KMS-11 (cell line): ENCODE measurements around the gene WDR89.

Source experiments
- H2AFZ ChIP-seq: fragments of 200-600 bp; sonication (generic); 2 replicates; pipeline ENCODE4 v1.6.1; 2016; ENCODE audit warnings: antibody characterized with exemption, mixed run types, low read depth
- H3K27ac ChIP-seq: fragments of 200-600 bp; sonication (generic); 2 replicates; pipeline ENCODE4 v1.6.1; 2016; ENCODE audit warnings: mild to moderate bottlenecking, mixed run types
- H3K27me3 ChIP-seq: fragments of 200-600 bp; sonication (generic); 2 replicates; pipeline ENCODE4 v1.6.1; 2017; ENCODE audit warnings: mild to moderate bottlenecking, low read depth, mixed run types, moderate library complexity; ENCODE audit not compliant: insufficient read depth
- H3K36me3 ChIP-seq: fragments of 200-600 bp; sonication (generic); 2 replicates; pipeline ENCODE4 v1.6.1; 2017; ENCODE audit warnings: mild to moderate bottlenecking, mixed run types; ENCODE audit not compliant: insufficient read depth
- H3K4me1 ChIP-seq: fragments of 200-600 bp; sonication (generic); 2 replicates; pipeline ENCODE4 v1.6.1; 2016; ENCODE audit warnings: mild to moderate bottlenecking, low read depth, mixed run types; ENCODE audit not compliant: poor library complexity, severe bottlenecking
- H3K4me2 ChIP-seq: fragments of 200-600 bp; sonication (generic); 2 replicates; pipeline ENCODE4 v1.7.0; 2016; ENCODE audit warnings: mild to moderate bottlenecking, mixed run types
- H3K4me3 ChIP-seq: fragments of 200-600 bp; sonication (generic); IDR thresholded peaks from 2 replicates; pipeline ENCODE4 v1.6.1; 2017; ENCODE audit warnings: low read depth, low read length, mixed read lengths; ENCODE audit not compliant: insufficient read depth
- H3K79me2 ChIP-seq: fragments of 200-600 bp; sonication (generic); 2 replicates; pipeline ENCODE4 v1.6.1; 2016; ENCODE audit warnings: low read depth, mixed run types; ENCODE audit not compliant: insufficient read depth
- H3K9ac ChIP-seq: fragments of 200-600 bp; sonication (generic); 2 replicates; pipeline ENCODE4 v1.6.1; 2016; ENCODE audit warnings: mild to moderate bottlenecking, mixed run types
- H4K20me1 ChIP-seq: fragments of 200-600 bp; sonication (generic); 2 replicates; pipeline ENCODE4 v1.6.1; 2016; ENCODE audit warnings: mild to moderate bottlenecking, mixed run types; ENCODE audit not compliant: insufficient read depth
- TF ChIP-seq, protein P1 (sequence below): fragments of 200-600 bp; sonication (generic); conservative IDR thresholded peaks from 2 replicates; pipeline ENCODE4 v1.6.1; 2017; ENCODE audit warnings: low read depth, mild to moderate bottlenecking, antibody characterized with exemption, low read length, moderate library complexity, mixed read lengths

Gene WDR89, protein sequence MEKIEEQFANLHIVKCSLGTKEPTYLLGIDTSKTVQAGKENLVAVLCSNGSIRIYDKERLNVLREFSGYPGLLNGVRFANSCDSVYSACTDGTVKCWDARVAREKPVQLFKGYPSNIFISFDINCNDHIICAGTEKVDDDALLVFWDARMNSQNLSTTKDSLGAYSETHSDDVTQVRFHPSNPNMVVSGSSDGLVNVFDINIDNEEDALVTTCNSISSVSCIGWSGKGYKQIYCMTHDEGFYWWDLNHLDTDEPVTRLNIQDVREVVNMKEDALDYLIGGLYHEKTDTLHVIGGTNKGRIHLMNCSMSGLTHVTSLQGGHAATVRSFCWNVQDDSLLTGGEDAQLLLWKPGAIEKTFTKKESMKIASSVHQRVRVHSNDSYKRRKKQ

DNA sequence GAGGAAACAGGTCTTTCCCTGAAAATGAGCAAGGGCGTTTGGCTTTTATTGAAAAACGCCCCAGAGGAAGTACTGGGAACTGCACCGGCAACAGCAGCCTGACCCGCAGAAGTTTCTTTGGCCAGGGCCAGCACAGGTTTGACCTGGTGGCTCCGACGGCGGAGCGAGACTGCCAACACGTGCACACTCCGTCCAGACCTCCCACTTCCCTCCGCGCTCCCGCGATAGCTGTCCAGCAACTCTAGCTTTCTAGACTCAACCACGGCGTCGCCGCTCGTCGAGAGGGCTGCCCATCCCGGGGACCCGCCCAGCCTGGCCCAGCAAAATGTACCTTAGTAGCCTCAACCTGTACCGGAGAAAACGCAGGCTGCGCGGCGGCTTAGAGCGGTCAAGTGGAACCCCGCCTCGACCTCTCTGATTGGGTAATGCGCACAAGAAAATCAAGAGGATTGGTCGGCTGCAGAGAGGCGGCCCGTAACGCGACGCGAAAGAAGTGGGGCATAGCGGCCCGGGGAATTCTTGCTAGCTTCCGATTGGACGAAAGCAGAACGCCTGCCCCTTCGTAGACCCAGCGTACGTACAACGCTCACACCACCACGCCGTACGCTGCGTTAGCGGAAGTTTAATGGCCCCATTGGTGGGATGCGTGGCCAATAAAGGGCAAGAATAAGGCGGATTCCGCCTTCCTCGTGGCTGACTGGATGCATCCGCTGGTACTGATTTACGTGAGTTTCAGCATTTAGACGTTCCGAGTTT, at the start of gene WDR89:
Gene WDR89 (minus strand): TSS at position 399 of the 756 bp plus-strand sequence. CDS start 41,929 bp downstream, outside the sequence.
- Histone ChIP-seq H2AFZ (peak within 1 kb of the TSS; percentile 72), H3K27ac (peak within 1 kb of the TSS; percentile 91), H3K79me2 (peaks cover 15% of the 10 kb centered on the region; the same call in 1 of the 2 replicates)

DNA sequence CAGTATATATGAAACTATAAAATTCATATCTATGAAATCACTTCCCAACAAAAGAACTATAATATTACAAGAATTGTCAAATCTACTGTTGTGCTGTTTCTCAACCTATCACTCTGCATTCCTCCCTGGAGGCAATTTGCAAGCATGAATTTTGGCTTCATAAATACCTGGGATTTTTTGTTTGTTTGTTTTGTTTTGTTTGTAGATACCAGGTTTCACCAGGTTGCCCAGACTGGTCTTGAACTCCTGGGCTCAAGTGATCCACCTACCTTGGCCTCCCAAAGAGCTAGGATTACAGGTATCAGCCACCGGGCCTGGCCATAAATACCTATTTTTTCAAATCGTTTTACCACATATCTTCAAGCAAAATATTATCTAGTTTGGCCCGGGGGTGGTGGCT, 47.5 kb upstream of the WDR89 start:
- H3K4me2 ChIP-seq, result no peak overlapping the region
- no peaks in the 10 kb centered on the region for H3K36me3 ChIP-seq

More for the DNA sequence above, at the start of gene WDR89:
- peaks cover 8% of the 10 kb centered on the region for H3K4me1 ChIP-seq
- no peaks in the 10 kb centered on the region for H3K36me3 ChIP-seq
- peak within 1 kb of the TSS; percentile 78 for H3K9ac ChIP-seq
- no peaks in the 10 kb centered on the region for H3K27me3 ChIP-seq
- TF ChIP-seq, protein P1, sequence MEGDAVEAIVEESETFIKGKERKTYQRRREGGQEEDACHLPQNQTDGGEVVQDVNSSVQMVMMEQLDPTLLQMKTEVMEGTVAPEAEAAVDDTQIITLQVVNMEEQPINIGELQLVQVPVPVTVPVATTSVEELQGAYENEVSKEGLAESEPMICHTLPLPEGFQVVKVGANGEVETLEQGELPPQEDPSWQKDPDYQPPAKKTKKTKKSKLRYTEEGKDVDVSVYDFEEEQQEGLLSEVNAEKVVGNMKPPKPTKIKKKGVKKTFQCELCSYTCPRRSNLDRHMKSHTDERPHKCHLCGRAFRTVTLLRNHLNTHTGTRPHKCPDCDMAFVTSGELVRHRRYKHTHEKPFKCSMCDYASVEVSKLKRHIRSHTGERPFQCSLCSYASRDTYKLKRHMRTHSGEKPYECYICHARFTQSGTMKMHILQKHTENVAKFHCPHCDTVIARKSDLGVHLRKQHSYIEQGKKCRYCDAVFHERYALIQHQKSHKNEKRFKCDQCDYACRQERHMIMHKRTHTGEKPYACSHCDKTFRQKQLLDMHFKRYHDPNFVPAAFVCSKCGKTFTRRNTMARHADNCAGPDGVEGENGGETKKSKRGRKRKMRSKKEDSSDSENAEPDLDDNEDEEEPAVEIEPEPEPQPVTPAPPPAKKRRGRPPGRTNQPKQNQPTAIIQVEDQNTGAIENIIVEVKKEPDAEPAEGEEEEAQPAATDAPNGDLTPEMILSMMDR, result peak; percentile 65
- H4K20me1 ChIP-seq, result no peaks in the 10 kb centered on the region
- H3K4me2 ChIP-seq, result peak within 1 kb of the TSS; percentile 81
- no peak within 1 kb of the TSS for H3K4me3 ChIP-seq

DNA sequence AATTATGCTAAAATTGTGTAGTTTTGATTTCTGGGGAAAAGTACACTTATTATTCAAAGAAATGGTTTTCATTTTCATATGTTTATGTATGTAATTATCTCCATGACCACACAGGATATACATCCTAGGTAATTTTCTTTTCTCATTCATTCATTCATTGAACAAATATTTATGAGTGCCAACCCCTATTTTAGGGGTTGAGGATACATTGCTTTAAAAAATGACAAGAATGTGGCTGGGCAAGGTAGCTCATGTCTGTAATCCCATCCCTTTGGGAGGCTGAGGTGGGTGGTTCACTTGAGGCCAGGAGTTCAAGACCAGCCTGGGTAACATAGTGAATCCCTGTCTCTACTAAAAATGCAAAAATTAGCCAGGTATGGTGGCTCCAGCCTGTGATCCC, 45.3 kb upstream of the WDR89 start:
- Histone ChIP-seq H3K27ac (no peak overlapping the region), H3K4me3 (no peak overlapping the region), H4K20me1 (no peaks in the 10 kb centered on the region), H3K4me2 (no peak overlapping the region), H3K9ac (no peak overlapping the region), H2AFZ (no peak overlapping the region), H3K79me2 (no peaks in the 10 kb centered on the region), H3K27me3 (no peaks in the 10 kb centered on the region), H3K36me3 (no peaks in the 10 kb centered on the region), H3K4me1 (no peaks in the 10 kb centered on the region)
- TF ChIP-seq, protein P1, result no peak

More for the DNA sequence above, 47.5 kb upstream of the WDR89 start:
- no peaks in the 10 kb centered on the region for H4K20me1 ChIP-seq
- no peak overlapping the region for H3K27ac ChIP-seq
- H3K9ac ChIP-seq, result no peak overlapping the region
- H2AFZ ChIP-seq, result no peak overlapping the region
- H3K27me3 ChIP-seq, result no peaks in the 10 kb centered on the region
- no peaks in the 10 kb centered on the region for H3K79me2 ChIP-seq
- H3K4me1 ChIP-seq, result no peaks in the 10 kb centered on the region
- TF ChIP-seq, protein P1, result no peak
- no peak overlapping the region for H3K4me3 ChIP-seq

DNA sequence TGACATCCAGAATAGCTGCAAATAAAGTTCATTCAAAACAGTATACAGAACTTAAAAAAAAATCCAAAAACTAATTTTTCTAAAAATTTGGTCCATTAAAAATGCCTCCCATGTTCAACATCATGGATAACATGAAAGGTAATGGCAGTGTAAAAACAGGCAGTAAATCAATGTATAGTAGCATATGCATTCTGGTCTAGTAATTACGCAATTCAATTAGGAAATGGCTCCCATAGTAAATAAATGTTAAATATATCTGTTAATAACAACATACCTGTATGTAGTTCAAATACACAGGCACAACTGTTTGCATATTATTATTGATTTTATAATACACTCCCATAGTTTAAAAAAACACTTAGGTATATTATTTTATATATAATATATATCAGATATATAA, 43.7 kb upstream of the WDR89 start:
- no peaks in the 10 kb centered on the region for H3K79me2 ChIP-seq
- no peak overlapping the region for H3K27ac ChIP-seq
- TF ChIP-seq, protein P1, result no peak
- no peaks in the 10 kb centered on the region for H3K36me3 ChIP-seq
- no peaks in the 10 kb centered on the region for H3K27me3 ChIP-seq
- H3K9ac ChIP-seq, result no peak overlapping the region
- H3K4me2 ChIP-seq, result no peak overlapping the region
- H3K4me1 ChIP-seq, result no peaks in the 10 kb centered on the region
- H3K4me3 ChIP-seq, result no peak overlapping the region
- H2AFZ ChIP-seq, result no peak overlapping the region
- H4K20me1 ChIP-seq, result no peaks in the 10 kb centered on the region
